PFSK-1 (cell line): ENCODE results near the gene MEGF11.

Source experiments
- FOXP2 ChIP-seq: optimal IDR thresholded peaks from 2 replicates; pipeline ENCODE3; 2011; ENCODE audit warnings: borderline replicate concordance, control low read depth, inconsistent platforms; ENCODE audit not compliant: insufficient read depth; ENCODE audit errors: extremely low read length, extremely low read depth
- POLR2AphosphoS5 ChIP-seq: IDR thresholded peaks from 2 replicates; pipeline ENCODE4 v1.6.1; 2012; ENCODE audit warnings: low read depth, mild to moderate bottlenecking, control low read depth, low read length, moderate library complexity
- REST ChIP-seq, 2 experiments: IDR thresholded peaks; 2 replicates each; pipeline versions ENCODE4 v1.6.1 to v1.8.0; 2011 to 2012; ENCODE audit warnings: low read depth in 2 of 2, low read length in 2 of 2, control low read depth in 1 of 2, inconsistent platforms in 1 of 2, mild to moderate bottlenecking in 1 of 2, moderate library complexity in 1 of 2; ENCODE audit not compliant: insufficient read depth in 1 of 2
- SIN3A ChIP-seq: IDR thresholded peaks from 2 replicates; pipeline ENCODE4 v1.6.1; 2012; ENCODE audit warnings: mild to moderate bottlenecking, low read length, moderate library complexity, borderline replicate concordance; ENCODE audit not compliant: insufficient read depth
- TAF1 ChIP-seq: IDR thresholded peaks from 2 replicates; pipeline ENCODE4 v1.6.1; 2012; ENCODE audit warnings: low read length, control low read depth, borderline replicate concordance; ENCODE audit not compliant: insufficient read depth

Gene MEGF11

GRCh38 chr15:66045542-66045941 is 208.0 kb downstream of the MEGF11 start:
- no peak for TF ChIP-seq FOXP2
- TF ChIP-seq SIN3A, result no peak
- no peak for TF ChIP-seq TAF1
- no peak for TF ChIP-seq POLR2AphosphoS5
- TF ChIP-seq REST (IDR thresholded peaks at IDR 0.05; ENCODE audit: insufficient read depth in 1 of 2, low read depth in 2 of 2, low read length in 2 of 2), result no peak

GRCh38 chr15:66044837-66045236 is 208.7 kb downstream of the MEGF11 start:
- TF ChIP-seq TAF1 (no peak), REST (IDR thresholded peaks at IDR 0.05; ENCODE audit: insufficient read depth in 1 of 2, low read depth in 2 of 2, low read length in 2 of 2) (no peak), POLR2AphosphoS5 (no peak), SIN3A (no peak), FOXP2 (no peak)

- no peak for TF ChIP-seq POLR2AphosphoS5
- no peak for TF ChIP-seq FOXP2
- TF ChIP-seq REST (IDR thresholded peaks at IDR 0.05; ENCODE audit: insufficient read depth in 1 of 2, low read depth in 2 of 2, low read length in 2 of 2), result no peak
- TF ChIP-seq SIN3A, result no peak
- TF ChIP-seq TAF1, result no peak
These were observed 210.3 kb downstream of the MEGF11 start for GRCh38 chr15:66043264-66043663.

GRCh38 chr15:66042624-66043023 is 210.9 kb downstream of the MEGF11 start:
- TF ChIP-seq POLR2AphosphoS5 (no peak), SIN3A (no peak), TAF1 (no peak), REST (IDR thresholded peaks at IDR 0.05; ENCODE audit: insufficient read depth in 1 of 2, low read depth in 2 of 2, low read length in 2 of 2) (no peak), FOXP2 (no peak)

GRCh38 chr15:66041276-66041675 is 212.3 kb downstream of the MEGF11 start:
- no peak for TF ChIP-seq SIN3A
- TF ChIP-seq POLR2AphosphoS5, result no peak
- no peak for TF ChIP-seq TAF1
- no peak for TF ChIP-seq REST (IDR thresholded peaks at IDR 0.05; ENCODE audit: insufficient read depth in 1 of 2, low read depth in 2 of 2, low read length in 2 of 2)
- TF ChIP-seq FOXP2, result no peak
